GM23338 (cell line): ENCODE measurements around the gene CFAP77. TPM values are rescaled to one million over a fixed set of nuclear protein-coding genes. Genes with fewer than 3 reads are reported as not detected.

ENCODE experiments used
- ATAC-seq: fragments of 200-7000 bp; cut with Tn5 transposase; 3 replicates; pipeline ENCODE4 v1.9.1; 2020
- DNase-seq: peaks from one replicate; pipeline ENCODE4 v3.0.0-alpha.2; 2015; ENCODE audit warnings: low spot score
- H2AFZ ChIP-seq: fragments of 200-600 bp; sonication (generic); 2 replicates; pipeline ENCODE4 v1.8.0; 2016; ENCODE audit warnings: antibody characterized with exemption, mild to moderate bottlenecking, moderate library complexity
- H3F3A ChIP-seq: fragments of 200-600 bp; sonication (generic); replicated peaks from 2 replicates; pipeline ENCODE4 v1.8.0; 2017; ENCODE audit warnings: antibody characterized with exemption, mixed run types, low read depth
- H3K27ac ChIP-seq: fragments of 200-600 bp; sonication (generic); 2 replicates; pipeline ENCODE4 v1.6.1; 2016; ENCODE audit warnings: low read depth
- H3K27me3 ChIP-seq: fragments of 200-600 bp; sonication (generic); 2 replicates; pipeline ENCODE4 v1.8.0; 2016; ENCODE audit warnings: mild to moderate bottlenecking, mixed run types, moderate library complexity; ENCODE audit not compliant: insufficient read depth
- H3K36me3 ChIP-seq: fragments of 200-600 bp; sonication (generic); 2 replicates; pipeline ENCODE4 v1.8.0; 2016; ENCODE audit warnings: mild to moderate bottlenecking; ENCODE audit not compliant: insufficient read depth
- H3K4me1 ChIP-seq: fragments of 200-600 bp; sonication (generic); 2 replicates; pipeline ENCODE4 v1.8.0; 2016; ENCODE audit warnings: mild to moderate bottlenecking, moderate library complexity; ENCODE audit not compliant: insufficient read depth
- H3K4me2 ChIP-seq: fragments of 200-600 bp; sonication (generic); 2 replicates; pipeline ENCODE4 v1.7.1; 2017; ENCODE audit warnings: mixed run types
- H3K4me3 ChIP-seq: fragments of 200-600 bp; sonication (generic); 2 replicates; pipeline ENCODE4 v1.6.1; 2016; ENCODE audit warnings: mixed run types
- H3K79me2 ChIP-seq: fragments of 200-600 bp; sonication (generic); replicated peaks from 2 replicates; pipeline ENCODE4 v1.8.0; 2017; ENCODE audit warnings: mild to moderate bottlenecking; ENCODE audit not compliant: insufficient read depth
- H3K9me2 ChIP-seq: fragments of 200-600 bp; sonication (generic); 2 replicates; pipeline ENCODE4 v1.8.0; 2017; ENCODE audit not compliant: insufficient read depth
- H4K20me1 ChIP-seq: fragments of 200-600 bp; sonication (generic); replicated peaks from 2 replicates; pipeline ENCODE4 v1.8.0; 2017; ENCODE audit warnings: mild to moderate bottlenecking; ENCODE audit not compliant: insufficient read depth
- H3K27ac Mint-ChIP-seq: 2 replicates; pipeline ENCODE4 v1.8.0; 2020; ENCODE audit warnings: inconsistent platforms, mild to moderate bottlenecking, moderate library complexity, mixed read lengths
- H3K27me3 Mint-ChIP-seq: 3 replicates; pipeline ENCODE4 v1.8.0; 2022; ENCODE audit warnings: low read depth, mild to moderate bottlenecking, moderate library complexity, mixed read lengths, inconsistent platforms; ENCODE audit not compliant: insufficient read depth, poor library complexity
- H3K36me3 Mint-ChIP-seq: 3 replicates; pipeline ENCODE4 v1.8.0; 2021; ENCODE audit warnings: low read depth, mild to moderate bottlenecking, inconsistent platforms, moderate library complexity, mixed read lengths
- H3K4me1 Mint-ChIP-seq: 3 replicates; pipeline ENCODE4 v1.8.0; 2020; ENCODE audit warnings: mild to moderate bottlenecking, inconsistent platforms, mixed read lengths
- H3K4me3 Mint-ChIP-seq: 3 replicates; pipeline ENCODE4 v1.8.0; 2021; ENCODE audit warnings: moderate library complexity, mild to moderate bottlenecking, inconsistent platforms, mixed read lengths
- H3K9me3 Mint-ChIP-seq: 3 replicates; pipeline ENCODE4 v1.8.0; 2020; ENCODE audit warnings: moderate library complexity, mild to moderate bottlenecking, inconsistent platforms, mixed read lengths
- CREB1 ChIP-seq: fragments of 250-450 bp; sonication (Bioruptor Pico); IDR thresholded peaks from 2 replicates; pipeline ENCODE4 v1.5.0; 2020; ENCODE audit warnings: low read depth, mild to moderate bottlenecking, moderate library complexity
- EZH2 ChIP-seq: fragments of 200-600 bp; sonication (generic); IDR thresholded peaks from one replicate; pipeline ENCODE4 v1.8.0; 2017; ENCODE audit warnings: antibody characterized with exemption, mild to moderate bottlenecking, low read depth; ENCODE audit not compliant: unreplicated experiment
- EZH2phosphoT487 ChIP-seq: fragments of 200-600 bp; sonication (generic); IDR thresholded peaks from one replicate; pipeline ENCODE4 v1.8.1; 2018; ENCODE audit warnings: antibody characterized with exemption; ENCODE audit not compliant: unreplicated experiment
- JUNB ChIP-seq: IDR thresholded peaks from one replicate; pipeline ENCODE4 v1.6.1; 2016; ENCODE audit warnings: antibody characterized with exemption; ENCODE audit not compliant: unreplicated experiment
- NANOG ChIP-seq: IDR thresholded peaks from 2 replicates; pipeline ENCODE4 v1.6.1; 2016; ENCODE audit warnings: antibody characterized with exemption, borderline replicate concordance
- POLR2AphosphoS5 ChIP-seq: IDR thresholded peaks from 2 replicates; pipeline ENCODE4 v1.6.1; 2016; ENCODE audit warnings: antibody characterized with exemption, low read depth
- REST ChIP-seq: IDR thresholded peaks from one replicate; pipeline ENCODE4 v1.6.1; 2018; ENCODE audit warnings: antibody characterized with exemption; ENCODE audit not compliant: unreplicated experiment
- STAT1 ChIP-seq: IDR thresholded peaks from one replicate; pipeline ENCODE4 v1.6.1; 2016; ENCODE audit warnings: antibody characterized with exemption; ENCODE audit not compliant: unreplicated experiment
- ZNF114 ChIP-seq: fragments of 250-450 bp; sonication (Bioruptor Pico); IDR thresholded peaks from 2 replicates; pipeline ENCODE4 v1.5.0; 2020; ENCODE audit warnings: mild to moderate bottlenecking, moderate library complexity
- ZNF331 ChIP-seq: fragments of 250-450 bp; sonication (Bioruptor Pico); IDR thresholded peaks from 2 replicates; pipeline ENCODE4 v1.5.0; 2020; ENCODE audit warnings: low read depth, mild to moderate bottlenecking, moderate library complexity
- ZNF462 ChIP-seq: fragments of 250-450 bp; sonication (Bioruptor Pico); IDR thresholded peaks from 2 replicates; pipeline ENCODE4 v1.5.0; 2020; ENCODE audit warnings: mild to moderate bottlenecking, moderate library complexity
- polyA plus RNA-seq: library from polyadenylated mRNA; unstranded; fragments of >200 nt; fragmentation: Nextera tagmentation; extraction: Ambion mirVana; gene quantifications from 2 replicates; pipeline ENCODE4 v1.2.1, GENCODE V29; 2016
- total RNA-seq: library from RNA; depleted of rRNA; stranded (reverse); fragments of >200 nt; shearing (Covaris generic); gene quantifications from 2 replicates; pipeline ENCODE4 v1.2.3, GENCODE V29; 2014
- TF ChIP-seq, protein P1 (sequence below): IDR thresholded peaks from 2 replicates; pipeline ENCODE4 v1.6.1; 2016; ENCODE audit warnings: antibody characterized with exemption
- TF ChIP-seq, protein P2 (sequence below), 2 experiments: fragments of 200-600 bp in 1 of 2; sonication (generic) in 1 of 2; conservative IDR thresholded peaks; 2 replicates each; pipeline versions ENCODE4 v1.5.1 to v1.6.1; 2016 to 2017; ENCODE audit warnings: antibody characterized with exemption in 2 of 2, low read depth in 2 of 2, mild to moderate bottlenecking in 2 of 2, moderate library complexity in 1 of 2

The CFAP77 gene
- total and polyA plus RNA-seq, 2 experiments from 2014 or later = 0.97 to 1.3 TPM

- no peak overlapping the region for H3K4me2 ChIP-seq
- H3K36me3 Mint-ChIP-seq = peaks cover 42% of the 10 kb centered on the region
- peaks cover 30% of the 10 kb centered on the region for H3K4me1 Mint-ChIP-seq
- H2AFZ ChIP-seq = no peak overlapping the region
- DNase-seq (no peak), ATAC-seq (no peak)
- no peaks in the 10 kb centered on the region for H3K79me2 ChIP-seq
- no peaks in the 10 kb centered on the region for H3K9me2 ChIP-seq
- H3F3A ChIP-seq = 0 out of 2 replicates have a peak, but pooled peaks cover 1% of the 10 kb centered on the region
- H3K27ac ChIP-seq = no peak overlapping the region
- H3K4me3 ChIP-seq = no peak overlapping the region
- peaks cover 11% of the 10 kb centered on the region; the same call in 1 of the 2 replicates for H3K36me3 ChIP-seq
- H3K4me1 ChIP-seq = peaks cover 13% of the 10 kb centered on the region; the same call in 1 of the 2 replicates
- H3K4me3 Mint-ChIP-seq = no peak overlapping the region
- no peaks in the 10 kb centered on the region for H3K27me3 ChIP-seq
- H3K9me3 Mint-ChIP-seq = no peaks in the 10 kb centered on the region
- TF ChIP-seq CREB1 (CRISPR knock-in tag) (no peak), REST (no peak), JUNB (no peak), ZNF462 (CRISPR knock-in tag) (no peak), EZH2 (no peak), NANOG (no peak), STAT1 (no peak), ZNF331 (no peak), ZNF114 (no peak), POLR2AphosphoS5 (no peak), EZH2phosphoT487 (no peak)
- TF ChIP-seq, protein P1, sequence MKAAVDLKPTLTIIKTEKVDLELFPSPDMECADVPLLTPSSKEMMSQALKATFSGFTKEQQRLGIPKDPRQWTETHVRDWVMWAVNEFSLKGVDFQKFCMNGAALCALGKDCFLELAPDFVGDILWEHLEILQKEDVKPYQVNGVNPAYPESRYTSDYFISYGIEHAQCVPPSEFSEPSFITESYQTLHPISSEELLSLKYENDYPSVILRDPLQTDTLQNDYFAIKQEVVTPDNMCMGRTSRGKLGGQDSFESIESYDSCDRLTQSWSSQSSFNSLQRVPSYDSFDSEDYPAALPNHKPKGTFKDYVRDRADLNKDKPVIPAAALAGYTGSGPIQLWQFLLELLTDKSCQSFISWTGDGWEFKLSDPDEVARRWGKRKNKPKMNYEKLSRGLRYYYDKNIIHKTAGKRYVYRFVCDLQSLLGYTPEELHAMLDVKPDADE = no peak
- TF ChIP-seq, protein P2, sequence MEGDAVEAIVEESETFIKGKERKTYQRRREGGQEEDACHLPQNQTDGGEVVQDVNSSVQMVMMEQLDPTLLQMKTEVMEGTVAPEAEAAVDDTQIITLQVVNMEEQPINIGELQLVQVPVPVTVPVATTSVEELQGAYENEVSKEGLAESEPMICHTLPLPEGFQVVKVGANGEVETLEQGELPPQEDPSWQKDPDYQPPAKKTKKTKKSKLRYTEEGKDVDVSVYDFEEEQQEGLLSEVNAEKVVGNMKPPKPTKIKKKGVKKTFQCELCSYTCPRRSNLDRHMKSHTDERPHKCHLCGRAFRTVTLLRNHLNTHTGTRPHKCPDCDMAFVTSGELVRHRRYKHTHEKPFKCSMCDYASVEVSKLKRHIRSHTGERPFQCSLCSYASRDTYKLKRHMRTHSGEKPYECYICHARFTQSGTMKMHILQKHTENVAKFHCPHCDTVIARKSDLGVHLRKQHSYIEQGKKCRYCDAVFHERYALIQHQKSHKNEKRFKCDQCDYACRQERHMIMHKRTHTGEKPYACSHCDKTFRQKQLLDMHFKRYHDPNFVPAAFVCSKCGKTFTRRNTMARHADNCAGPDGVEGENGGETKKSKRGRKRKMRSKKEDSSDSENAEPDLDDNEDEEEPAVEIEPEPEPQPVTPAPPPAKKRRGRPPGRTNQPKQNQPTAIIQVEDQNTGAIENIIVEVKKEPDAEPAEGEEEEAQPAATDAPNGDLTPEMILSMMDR (conservative IDR thresholded peaks at IDR 0.05; ENCODE audit: low read depth in 2 of 2) = no peak
- H4K20me1 ChIP-seq = no peaks in the 10 kb centered on the region; the same call in 1 of the 2 replicates
- H3K27me3 Mint-ChIP-seq = peaks cover 7% of the 10 kb centered on the region
- H3K27ac Mint-ChIP-seq = peak overlapping the region; percentile 64
Observed at GRCh38 chr9:132616725-132617124, 206.7 kb downstream of the CFAP77 start.
